ENCODE data around the gene SLC6A6.

The SLC6A6 gene

GRCh38 chr3:14516738-14517345, 114.4 kb downstream of the SLC6A6 start:
- no peak overlapping the region for H3K4me3 ChIP-seq (ENCODE audit: low read depth, low read length)
- TF ChIP-seq CTCF (IDR thresholded peaks at IDR 0.05; ENCODE audit: borderline replicate concordance, insufficient read depth, low read depth, low read length), result no peak

- no peak overlapping the region for H3K4me3 ChIP-seq (ENCODE audit: low read depth, low read length)
- no peak for TF ChIP-seq CTCF (IDR thresholded peaks at IDR 0.05; ENCODE audit: borderline replicate concordance, insufficient read depth, low read depth, low read length)
Measured at GRCh38 chr3:14517601-14518431, 115.4 kb downstream of the SLC6A6 start.

- H3K4me3 ChIP-seq (ENCODE audit: low read depth, low read length), result no peak overlapping the region
- no peak for TF ChIP-seq CTCF (IDR thresholded peaks at IDR 0.05; ENCODE audit: borderline replicate concordance, insufficient read depth, low read depth, low read length)
Measured at GRCh38 chr3:14518432-14518802, 116.0 kb downstream of the SLC6A6 start.

- no peak overlapping the region for H3K4me3 ChIP-seq (ENCODE audit: low read depth, low read length)
- no peak for TF ChIP-seq CTCF (IDR thresholded peaks at IDR 0.05; ENCODE audit: borderline replicate concordance, insufficient read depth, low read depth, low read length)
Measured at GRCh38 chr3:14518893-14519292, 116.5 kb downstream of the SLC6A6 start.

GRCh38 chr3:14519406-14519805, 117.0 kb downstream of the SLC6A6 start:
- TF ChIP-seq CTCF (IDR thresholded peaks at IDR 0.05; ENCODE audit: borderline replicate concordance, insufficient read depth, low read depth, low read length), result no peak
- H3K4me3 ChIP-seq (ENCODE audit: low read depth, low read length), result no peak overlapping the region

GRCh38 chr3:14520149-14520548, 117.7 kb downstream of the SLC6A6 start:
- H3K4me3 ChIP-seq (ENCODE audit: low read depth, low read length), result no peak overlapping the region
- TF ChIP-seq CTCF (IDR thresholded peaks at IDR 0.05; ENCODE audit: borderline replicate concordance, insufficient read depth, low read depth, low read length), result no peak

GRCh38 chr3:14520967-14521366, 118.6 kb downstream of the SLC6A6 start:
- TF ChIP-seq CTCF (IDR thresholded peaks at IDR 0.05; ENCODE audit: borderline replicate concordance, insufficient read depth, low read depth, low read length), result no peak
- H3K4me3 ChIP-seq (ENCODE audit: low read depth, low read length), result no peak overlapping the region
